ENCODE results near the gene FFAR2. TPM values are rescaled to one million over a fixed set of nuclear protein-coding genes. Genes with fewer than 3 reads are reported as not detected.

Gene FFAR2
- total RNA-seq, 4 donors from 2014 or later, result 0.29 to 0.64 (median 0.30) TPM; not detected in 1

DNA sequence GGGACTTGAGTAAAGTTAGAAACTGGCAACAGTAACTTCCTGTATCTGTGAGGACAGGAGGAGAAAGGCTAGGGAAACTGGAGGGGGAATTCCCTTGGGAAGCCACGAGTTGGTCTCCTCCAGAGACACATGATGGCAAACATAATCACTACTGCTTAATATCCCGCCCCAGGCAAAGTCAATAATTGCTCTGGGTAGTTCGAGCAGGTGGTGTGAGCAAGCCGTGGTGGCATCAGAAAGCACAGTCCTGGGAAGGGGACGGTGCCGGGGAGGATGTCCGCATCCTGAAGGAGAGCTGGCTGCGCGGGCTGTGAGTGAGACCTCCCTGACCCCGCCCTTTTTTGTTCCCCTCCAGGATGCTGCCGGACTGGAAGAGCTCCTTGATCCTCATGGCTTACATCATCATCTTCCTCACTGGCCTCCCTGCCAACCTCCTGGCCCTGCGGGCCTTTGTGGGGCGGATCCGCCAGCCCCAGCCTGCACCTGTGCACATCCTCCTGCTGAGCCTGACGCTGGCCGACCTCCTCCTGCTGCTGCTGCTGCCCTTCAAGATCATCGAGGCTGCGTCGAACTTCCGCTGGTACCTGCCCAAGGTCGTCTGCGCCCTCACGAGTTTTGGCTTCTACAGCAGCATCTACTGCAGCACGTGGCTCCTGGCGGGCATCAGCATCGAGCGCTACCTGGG lies 1.4 kb downstream of the FFAR2 start:
- TF ChIP-seq POLR2AphosphoS5 (IDR thresholded peaks at IDR 0.05) (no peak), POLR2A (IDR thresholded peaks at IDR 0.05) (no peak), EP300 (IDR thresholded peaks at IDR 0.05) (no peak)
- TF ChIP-seq, protein P1, sequence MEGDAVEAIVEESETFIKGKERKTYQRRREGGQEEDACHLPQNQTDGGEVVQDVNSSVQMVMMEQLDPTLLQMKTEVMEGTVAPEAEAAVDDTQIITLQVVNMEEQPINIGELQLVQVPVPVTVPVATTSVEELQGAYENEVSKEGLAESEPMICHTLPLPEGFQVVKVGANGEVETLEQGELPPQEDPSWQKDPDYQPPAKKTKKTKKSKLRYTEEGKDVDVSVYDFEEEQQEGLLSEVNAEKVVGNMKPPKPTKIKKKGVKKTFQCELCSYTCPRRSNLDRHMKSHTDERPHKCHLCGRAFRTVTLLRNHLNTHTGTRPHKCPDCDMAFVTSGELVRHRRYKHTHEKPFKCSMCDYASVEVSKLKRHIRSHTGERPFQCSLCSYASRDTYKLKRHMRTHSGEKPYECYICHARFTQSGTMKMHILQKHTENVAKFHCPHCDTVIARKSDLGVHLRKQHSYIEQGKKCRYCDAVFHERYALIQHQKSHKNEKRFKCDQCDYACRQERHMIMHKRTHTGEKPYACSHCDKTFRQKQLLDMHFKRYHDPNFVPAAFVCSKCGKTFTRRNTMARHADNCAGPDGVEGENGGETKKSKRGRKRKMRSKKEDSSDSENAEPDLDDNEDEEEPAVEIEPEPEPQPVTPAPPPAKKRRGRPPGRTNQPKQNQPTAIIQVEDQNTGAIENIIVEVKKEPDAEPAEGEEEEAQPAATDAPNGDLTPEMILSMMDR (IDR thresholded peaks at IDR 0.05), result no peak
- Histone ChIP-seq H3K27ac (no peak overlapping the region), H3K4me1 (peaks cover 22% of the 10 kb centered on the region), H3K36me3 (no peaks in the 10 kb centered on the region), H3K27me3 (peaks cover 17% of the 10 kb centered on the region), H3K9me3 (no peaks in the 10 kb centered on the region), H3K4me3 (no peak overlapping the region)
- no peak for DNase-seq (ENCODE audit: low spot score in 2 of 2)
- 67% methylated on average over 27 of the region's 27 CpGs for WGBS

- no peaks in the 10 kb centered on the region for H3K36me3 ChIP-seq
- H3K4me1 ChIP-seq, result peaks cover 22% of the 10 kb centered on the region
- DNase-seq (ENCODE audit: low spot score in 2 of 2), result no peak
- TF ChIP-seq, protein P1 (IDR thresholded peaks at IDR 0.05), result no peak
- TF ChIP-seq EP300 (IDR thresholded peaks at IDR 0.05), result no peak
- no peak for TF ChIP-seq POLR2A (IDR thresholded peaks at IDR 0.05)
- TF ChIP-seq POLR2AphosphoS5 (IDR thresholded peaks at IDR 0.05), result no peak
- H3K27me3 ChIP-seq, result peaks cover 17% of the 10 kb centered on the region
- no peaks in the 10 kb centered on the region for H3K9me3 ChIP-seq
- H3K4me3 ChIP-seq, result no peak overlapping the region
- WGBS, result 82% methylated on average over 7 of the region's 7 CpGs
- H3K27ac ChIP-seq, result no peak overlapping the region
Observed at GRCh38 chr19:35451338-35452096, 3.5 kb downstream of the FFAR2 start.

GRCh38 chr19:35454663-35455062 lies 6.6 kb downstream of the FFAR2 start:
- no peaks in the 10 kb centered on the region for H3K36me3 ChIP-seq
- WGBS, result 88% methylated on average over 2 of the region's 2 CpGs
- no peak for DNase-seq (ENCODE audit: low spot score in 2 of 2)
- no peaks in the 10 kb centered on the region for H3K9me3 ChIP-seq
- TF ChIP-seq POLR2AphosphoS5 (IDR thresholded peaks at IDR 0.05), result no peak
- TF ChIP-seq EP300 (IDR thresholded peaks at IDR 0.05), result no peak
- no peak for TF ChIP-seq POLR2A (IDR thresholded peaks at IDR 0.05)
- TF ChIP-seq, protein P1 (IDR thresholded peaks at IDR 0.05), result no peak
- no peak overlapping the region for H3K4me3 ChIP-seq
- H3K4me1 ChIP-seq, result peaks cover 19% of the 10 kb centered on the region
- peaks cover 17% of the 10 kb centered on the region for H3K27me3 ChIP-seq
- H3K27ac ChIP-seq, result no peak overlapping the region

GRCh38 chr19:35455616-35456201 lies 7.7 kb downstream of the FFAR2 start:
- 67% methylated on average over 3 of the region's 3 CpGs for WGBS
- TF ChIP-seq POLR2AphosphoS5 (IDR thresholded peaks at IDR 0.05) (no peak), POLR2A (IDR thresholded peaks at IDR 0.05) (no peak), EP300 (IDR thresholded peaks at IDR 0.05) (no peak)
- TF ChIP-seq, protein P1 (IDR thresholded peaks at IDR 0.05), result no peak

DNA sequence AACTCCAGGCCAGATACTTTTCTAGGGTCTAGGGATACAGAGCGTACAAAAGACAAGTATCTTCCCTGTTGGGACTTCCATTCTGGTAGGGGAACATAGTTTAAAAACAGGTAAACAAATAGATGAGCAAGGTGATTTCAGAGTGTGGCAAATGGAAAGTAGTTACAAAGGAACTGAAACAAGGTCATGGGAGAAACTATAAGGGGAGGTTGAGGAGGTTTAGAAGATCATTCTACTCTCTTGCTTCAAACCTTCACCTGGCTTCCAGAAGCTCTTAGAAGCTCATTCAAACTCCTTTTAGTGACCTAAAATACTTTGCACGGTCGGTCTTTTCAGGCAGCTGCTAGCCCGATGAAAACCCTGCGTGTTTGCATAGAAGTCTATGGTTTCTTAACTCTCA lies 9.1 kb downstream of the FFAR2 start:
- Histone ChIP-seq H3K4me3 (no peak overlapping the region), H3K27me3 (peaks cover 8% of the 10 kb centered on the region), H3K36me3 (no peaks in the 10 kb centered on the region), H3K4me1 (peaks cover 13% of the 10 kb centered on the region), H3K9me3 (no peaks in the 10 kb centered on the region), H3K27ac (no peak overlapping the region)
- DNase-seq (ENCODE audit: low spot score in 2 of 2), result no peak
- TF ChIP-seq, protein P1 (IDR thresholded peaks at IDR 0.05), result no peak
- TF ChIP-seq EP300 (IDR thresholded peaks at IDR 0.05) (no peak), POLR2AphosphoS5 (IDR thresholded peaks at IDR 0.05) (no peak), POLR2A (IDR thresholded peaks at IDR 0.05) (no peak)
- 93% methylated on average over 5 of the region's 5 CpGs for WGBS

More at GRCh38 chr19:35455616-35456201, 7.7 kb downstream of the FFAR2 start:
- no peak for DNase-seq (ENCODE audit: low spot score in 2 of 2)
- peaks cover 13% of the 10 kb centered on the region for H3K4me1 ChIP-seq
- no peak overlapping the region for H3K27ac ChIP-seq
- no peak overlapping the region for H3K4me3 ChIP-seq
- peaks cover 9% of the 10 kb centered on the region for H3K27me3 ChIP-seq
- H3K9me3 ChIP-seq, result no peaks in the 10 kb centered on the region
- H3K36me3 ChIP-seq, result no peaks in the 10 kb centered on the region

All from suprapubic skin (tissue), 4 donors.